ENCODE measurements around the gene SPATA46.
"Not testable (repeated sequence)": the region's sequence is repeated elsewhere in the genome, so short reads cannot be mapped to it uniquely, and the experiment has no call there.

Gene SPATA46

GRCh38 chr1:162376691-162377090 lies at the start of gene SPATA46:
Gene SPATA46, minus strand, starts transcription at chr1:162376854. Its CDS starts 64 bp downstream, at chr1:162376790.
- no peaks in the 10 kb centered on the region for H3K27me3 ChIP-seq (ENCODE audit: low read depth, low read length)
- H3K9me3 ChIP-seq (ENCODE audit: control insufficient read depth in 1 of 2, low read length in 2 of 2): no peaks in the 10 kb centered on the region
- no peaks in the 10 kb centered on the region for H3K4me1 ChIP-seq (ENCODE audit: control insufficient read depth in 1 of 2, insufficient read depth in 2 of 2, low read length in 2 of 2)
- no peak within 1 kb of the TSS for H3K27ac ChIP-seq (ENCODE audit: low read length)
- no peaks in the 10 kb centered on the region for H3K36me3 ChIP-seq (ENCODE audit: control insufficient read depth in 1 of 2, insufficient read depth in 2 of 2, low read length in 2 of 2)
- no peak within 1 kb of the TSS for H3K4me3 ChIP-seq (ENCODE audit: low read depth in 1 of 2, low read length in 2 of 2)

GRCh38 chr1:162422662-162423375 lies 46.2 kb upstream of the SPATA46 start:
- H3K9me3 ChIP-seq (ENCODE audit: control insufficient read depth in 1 of 2, low read length in 2 of 2): no peaks in the 10 kb centered on the region
- no peaks in the 10 kb centered on the region for H3K4me1 ChIP-seq (ENCODE audit: control insufficient read depth in 1 of 2, insufficient read depth in 2 of 2, low read length in 2 of 2)
- H3K27ac ChIP-seq (ENCODE audit: low read length): no peak overlapping the region
- no peaks in the 10 kb centered on the region for H3K27me3 ChIP-seq (ENCODE audit: low read depth, low read length)
- no peak overlapping the region for H3K4me3 ChIP-seq (ENCODE audit: low read depth in 1 of 2, low read length in 2 of 2)
- H3K36me3 ChIP-seq (ENCODE audit: control insufficient read depth in 1 of 2, insufficient read depth in 2 of 2, low read length in 2 of 2): no peaks in the 10 kb centered on the region

GRCh38 chr1:162421258-162422164 lies 44.9 kb upstream of the SPATA46 start:
- Histone ChIP-seq H3K36me3 (ENCODE audit: control insufficient read depth in 1 of 2, insufficient read depth in 2 of 2, low read length in 2 of 2) (no peaks in the 10 kb centered on the region), H3K27me3 (ENCODE audit: low read depth, low read length) (no peaks in the 10 kb centered on the region), H3K4me1 (ENCODE audit: control insufficient read depth in 1 of 2, insufficient read depth in 2 of 2, low read length in 2 of 2) (no peaks in the 10 kb centered on the region), H3K9me3 (ENCODE audit: control insufficient read depth in 1 of 2, low read length in 2 of 2) (no peaks in the 10 kb centered on the region), H3K27ac (ENCODE audit: low read length) (peak overlapping the region; percentile 15), H3K4me3 (ENCODE audit: low read depth in 1 of 2, low read length in 2 of 2) (no peak overlapping the region)

- no peaks in the 10 kb centered on the region for H3K27me3 ChIP-seq (ENCODE audit: low read depth, low read length)
- H3K9me3 ChIP-seq (ENCODE audit: control insufficient read depth in 1 of 2, low read length in 2 of 2): no peaks in the 10 kb centered on the region
- H3K4me1 ChIP-seq (ENCODE audit: control insufficient read depth in 1 of 2, insufficient read depth in 2 of 2, low read length in 2 of 2): no peaks in the 10 kb centered on the region
- peak overlapping the region in 1 of 2 donors; percentile 26 for H3K4me3 ChIP-seq (ENCODE audit: low read depth in 1 of 2, low read length in 2 of 2)
- no peaks in the 10 kb centered on the region for H3K36me3 ChIP-seq (ENCODE audit: control insufficient read depth in 1 of 2, insufficient read depth in 2 of 2, low read length in 2 of 2)
- H3K27ac ChIP-seq (ENCODE audit: low read length): no peak overlapping the region
These were observed 43.5 kb upstream of the SPATA46 start for GRCh38 chr1:162420120-162420519.

GRCh38 chr1:162419450-162419931 lies 42.8 kb upstream of the SPATA46 start:
- H3K27ac ChIP-seq (ENCODE audit: low read length): peak overlapping the region; percentile 34
- H3K27me3 ChIP-seq (ENCODE audit: low read depth, low read length); H3K9me3 ChIP-seq (ENCODE audit: control insufficient read depth in 1 of 2, low read length in 2 of 2); H3K4me3 ChIP-seq (ENCODE audit: low read depth in 1 of 2, low read length in 2 of 2); H3K36me3 ChIP-seq (ENCODE audit: control insufficient read depth in 1 of 2, insufficient read depth in 2 of 2, low read length in 2 of 2); H3K4me1 ChIP-seq (ENCODE audit: control insufficient read depth in 1 of 2, insufficient read depth in 2 of 2, low read length in 2 of 2): not testable (repeated sequence)

GRCh38 chr1:162418584-162418983 lies 41.9 kb upstream of the SPATA46 start:
- not testable (repeated sequence) for H3K4me3 ChIP-seq (ENCODE audit: low read depth in 1 of 2, low read length in 2 of 2); H3K27me3 ChIP-seq (ENCODE audit: low read depth, low read length); H3K4me1 ChIP-seq (ENCODE audit: control insufficient read depth in 1 of 2, insufficient read depth in 2 of 2, low read length in 2 of 2); H3K9me3 ChIP-seq (ENCODE audit: control insufficient read depth in 1 of 2, low read length in 2 of 2); H3K27ac ChIP-seq (ENCODE audit: low read length); H3K36me3 ChIP-seq (ENCODE audit: control insufficient read depth in 1 of 2, insufficient read depth in 2 of 2, low read length in 2 of 2)

- Histone ChIP-seq H3K27me3 (ENCODE audit: low read depth, low read length) (no peaks in the 10 kb centered on the region), H3K9me3 (ENCODE audit: control insufficient read depth in 1 of 2, low read length in 2 of 2) (no peaks in the 10 kb centered on the region), H3K4me1 (ENCODE audit: control insufficient read depth in 1 of 2, insufficient read depth in 2 of 2, low read length in 2 of 2) (no peaks in the 10 kb centered on the region), H3K36me3 (ENCODE audit: control insufficient read depth in 1 of 2, insufficient read depth in 2 of 2, low read length in 2 of 2) (no peaks in the 10 kb centered on the region), H3K4me3 (ENCODE audit: low read depth in 1 of 2, low read length in 2 of 2) (no peak overlapping the region), H3K27ac (ENCODE audit: low read length) (no peak overlapping the region)
These were observed 41.0 kb upstream of the SPATA46 start for GRCh38 chr1:162417650-162418049.

GRCh38 chr1:162416909-162417308 lies 40.3 kb upstream of the SPATA46 start:
- no peaks in the 10 kb centered on the region for H3K36me3 ChIP-seq (ENCODE audit: control insufficient read depth in 1 of 2, insufficient read depth in 2 of 2, low read length in 2 of 2)
- H3K9me3 ChIP-seq (ENCODE audit: control insufficient read depth in 1 of 2, low read length in 2 of 2): no peaks in the 10 kb centered on the region
- H3K27ac ChIP-seq (ENCODE audit: low read length): no peak overlapping the region
- H3K4me3 ChIP-seq (ENCODE audit: low read depth in 1 of 2, low read length in 2 of 2): no peak overlapping the region
- no peaks in the 10 kb centered on the region for H3K27me3 ChIP-seq (ENCODE audit: low read depth, low read length)
- no peaks in the 10 kb centered on the region for H3K4me1 ChIP-seq (ENCODE audit: control insufficient read depth in 1 of 2, insufficient read depth in 2 of 2, low read length in 2 of 2)

GRCh38 chr1:162416215-162416614 lies 39.6 kb upstream of the SPATA46 start:
- H3K27ac ChIP-seq (ENCODE audit: low read length): no peak overlapping the region
- H3K4me3 ChIP-seq (ENCODE audit: low read depth in 1 of 2, low read length in 2 of 2): no peak overlapping the region
- H3K27me3 ChIP-seq (ENCODE audit: low read depth, low read length): no peaks in the 10 kb centered on the region
- H3K36me3 ChIP-seq (ENCODE audit: control insufficient read depth in 1 of 2, insufficient read depth in 2 of 2, low read length in 2 of 2): no peaks in the 10 kb centered on the region
- no peaks in the 10 kb centered on the region for H3K9me3 ChIP-seq (ENCODE audit: control insufficient read depth in 1 of 2, low read length in 2 of 2)
- no peaks in the 10 kb centered on the region for H3K4me1 ChIP-seq (ENCODE audit: control insufficient read depth in 1 of 2, insufficient read depth in 2 of 2, low read length in 2 of 2)

GRCh38 chr1:162412002-162412401 lies 35.3 kb upstream of the SPATA46 start, which contains the start of gene SH2D1B:
Gene SH2D1B, minus strand, starts transcription at chr1:162412136. Its CDS starts 120 bp downstream, at chr1:162412016.
- H3K27me3 ChIP-seq (ENCODE audit: low read depth, low read length): no peaks in the 10 kb centered on the region
- H3K4me3 ChIP-seq (ENCODE audit: low read depth in 1 of 2, low read length in 2 of 2): no peak within 1 kb of the TSS
- H3K9me3 ChIP-seq (ENCODE audit: control insufficient read depth in 1 of 2, low read length in 2 of 2): no peaks in the 10 kb centered on the region
- H3K36me3 ChIP-seq (ENCODE audit: control insufficient read depth in 1 of 2, insufficient read depth in 2 of 2, low read length in 2 of 2): no peaks in the 10 kb centered on the region
- H3K27ac ChIP-seq (ENCODE audit: low read length): no peak within 1 kb of the TSS
- H3K4me1 ChIP-seq (ENCODE audit: control insufficient read depth in 1 of 2, insufficient read depth in 2 of 2, low read length in 2 of 2): no peaks in the 10 kb centered on the region

- Histone ChIP-seq H3K4me3 (ENCODE audit: low read depth in 1 of 2, low read length in 2 of 2) (no peak overlapping the region), H3K9me3 (ENCODE audit: control insufficient read depth in 1 of 2, low read length in 2 of 2) (no peaks in the 10 kb centered on the region), H3K27me3 (ENCODE audit: low read depth, low read length) (no peaks in the 10 kb centered on the region), H3K4me1 (ENCODE audit: control insufficient read depth in 1 of 2, insufficient read depth in 2 of 2, low read length in 2 of 2) (no peaks in the 10 kb centered on the region), H3K36me3 (ENCODE audit: control insufficient read depth in 1 of 2, insufficient read depth in 2 of 2, low read length in 2 of 2) (no peaks in the 10 kb centered on the region), H3K27ac (ENCODE audit: low read length) (no peak overlapping the region)
These were observed 30.9 kb upstream of the SPATA46 start for GRCh38 chr1:162407539-162407938.

Measured in muscle layer of duodenum (tissue), 2 donors.